Keratinocyte (primary cell): ENCODE measurements around the gene RPUSD4. TPM values are rescaled to one million over a fixed set of nuclear protein-coding genes. Genes with fewer than 3 reads are reported as not detected.
A peak's percentile ranks its signal among the peaks of the same experiment; 100 is the strongest.

Experiments
- DNase-seq: peaks from one replicate; pipeline ENCODE4 v3.0.0-alpha.2; 2011; ENCODE audit warnings: low read depth, missing footprints, low spot score
- FAIRE-seq: peaks from 2 replicates; lab custom pipeline; 2011; peaks lifted over from hg19 to GRCh38; lab: Jason Lieb, UNC
- H2AFZ ChIP-seq: 2 replicates; pipeline ENCODE4 v1.6.0; 2012; ENCODE audit warnings: low read length, control low read depth, inconsistent platforms; ENCODE audit not compliant: control insufficient read depth
- H3K27ac ChIP-seq: 2 replicates; pipeline ENCODE4 v1.5.1; 2011; ENCODE audit warnings: low read length; ENCODE audit not compliant: control insufficient read depth, insufficient read depth
- H3K27me3 ChIP-seq: 3 replicates; pipeline ENCODE4 v1.6.0; 2011; ENCODE audit warnings: low read length; ENCODE audit not compliant: control insufficient read depth, insufficient read depth; ENCODE audit errors: extremely low read depth
- H3K36me3 ChIP-seq, 2 experiments: 2 replicates in 1 of 2; 3 replicates in 1 of 2; pipeline ENCODE4 v1.5.1; 2011; ENCODE audit warnings: low read length in 2 of 2, mild to moderate bottlenecking in 1 of 2; ENCODE audit not compliant: control insufficient read depth in 2 of 2, insufficient read depth in 2 of 2; ENCODE audit errors: extremely low read depth in 1 of 2
- H3K4me1 ChIP-seq: 3 replicates; pipeline ENCODE4 v1.5.1; 2011; ENCODE audit warnings: low read length; ENCODE audit not compliant: control insufficient read depth, insufficient read depth; ENCODE audit errors: extremely low read depth
- H3K4me2 ChIP-seq: 3 replicates; pipeline ENCODE4 v1.6.0; 2011; ENCODE audit warnings: low read depth, low read length; ENCODE audit not compliant: control insufficient read depth, insufficient read depth; ENCODE audit errors: extremely low read depth
- H3K4me3 ChIP-seq, 3 experiments: fragments of 200-600 bp in 1 of 3; sonication (generic) in 1 of 3; 2 replicates in 2 of 3; 3 replicates in 1 of 3; pipeline ENCODE4 v1.5.1; 2011 to 2016; ENCODE audit warnings: low read length in 3 of 3, mild to moderate bottlenecking in 3 of 3, control low read depth in 2 of 3, inconsistent platforms in 1 of 3, low read depth in 1 of 3, mixed read lengths in 1 of 3, mixed run types in 1 of 3, moderate library complexity in 1 of 3; ENCODE audit not compliant: control insufficient read depth in 2 of 3, insufficient read depth in 2 of 3; ENCODE audit errors: extremely low read depth in 1 of 3
- H3K79me2 ChIP-seq: 2 replicates; pipeline ENCODE4 v1.6.0; 2012; ENCODE audit warnings: low read length; ENCODE audit not compliant: control insufficient read depth, insufficient read depth
- H3K9ac ChIP-seq: 3 replicates; pipeline ENCODE4 v1.6.0; 2011; ENCODE audit warnings: low read length; ENCODE audit not compliant: control insufficient read depth, insufficient read depth; ENCODE audit errors: extremely low read depth
- H3K9me1 ChIP-seq: 3 replicates; pipeline ENCODE4 v1.6.0; 2011; ENCODE audit warnings: low read length; ENCODE audit not compliant: control insufficient read depth, insufficient read depth; ENCODE audit errors: extremely low read depth
- H3K9me3 ChIP-seq: 2 replicates; pipeline ENCODE4 v1.5.1; 2012; ENCODE audit warnings: low read depth, low read length; ENCODE audit not compliant: control insufficient read depth
- H4K20me1 ChIP-seq: 3 replicates; pipeline ENCODE4 v1.6.0; 2011; ENCODE audit warnings: low read length; ENCODE audit not compliant: control insufficient read depth, insufficient read depth; ENCODE audit errors: extremely low read depth
- CTCF ChIP-seq, 3 experiments: IDR thresholded peaks in 1 of 3; conservative IDR thresholded peaks in 1 of 3; optimal IDR thresholded peaks in 1 of 3; 2 replicates in 2 of 3; 3 replicates in 1 of 3; pipeline versions ENCODE3 to v1.5.1; 2011; ENCODE audit warnings: low read length in 3 of 3, mild to moderate bottlenecking in 3 of 3, moderate library complexity in 2 of 3, control low read depth in 1 of 3, inconsistent platforms in 1 of 3; ENCODE audit not compliant: insufficient read depth in 2 of 3; ENCODE audit errors: extremely low read depth in 1 of 3
- EZH2 ChIP-seq: IDR thresholded peaks from one replicate; pipeline ENCODE4 v1.6.1; 2012; ENCODE audit warnings: inconsistent platforms, mild to moderate bottlenecking, low read length, moderate library complexity
- dilution Hi-C: fragments of 300-500 bp; cut with MboI; formaldehyde crosslinking; loops from one replicate; pipeline ENCODE4 v1.7.0; 2020; ENCODE audit warnings: low sequenced_read_pairs; ENCODE audit not compliant: extremely low pct_ligation_motif_present
- polyA plus RNA-seq, 5 experiments: library from polyadenylated mRNA; depleted of rRNA in 3 of 5; stranded (reverse) in 3 of 5; stranded (forward) in 1 of 5; unstranded in 1 of 5; fragments of >200 nt; gene quantifications; 1 replicate in 1 of 5; 2 replicates in 3 of 5; 3 replicates in 1 of 5; pipeline versions ENCODE4 v1.2.1 to v1.2.3, GENCODE V29; 2011 to 2012; ENCODE audit warnings: missing spikeins in 2 of 5, low read depth in 1 of 5, low replicate concordance in 1 of 5

Gene RPUSD4
- polyA plus RNA-seq, 1 donor (not counting 4 experiments of a cell fraction or from before 2014, with no cell fraction given) = 23.8 TPM

GRCh38 chr11:126176853-126177470 lies 34.5 kb downstream of the RPUSD4 start:
- DNase-seq (no peak), FAIRE-seq (no peak)
- Histone ChIP-seq H2AFZ (no peak overlapping the region), H3K27me3 (no peaks in the 10 kb centered on the region), H3K9ac (no peak overlapping the region), H3K36me3 (no peaks in the 10 kb centered on the region), H3K4me2 (no peak overlapping the region), H3K9me1 (no peaks in the 10 kb centered on the region), H3K9me3 (no peaks in the 10 kb centered on the region), H4K20me1 (no peaks in the 10 kb centered on the region), H3K4me1 (peaks cover 6% of the 10 kb centered on the region), H3K79me2 (no peaks in the 10 kb centered on the region), H3K4me3 (no peak overlapping the region), H3K27ac (no peak overlapping the region)
- TF ChIP-seq CTCF (optimal IDR thresholded peaks at IDR 0.05 in 1 of 3, IDR thresholded peaks at IDR 0.05 in 1 of 3, conservative IDR thresholded peaks at IDR 0.05 in 1 of 3; ENCODE audit: extremely low read depth in 1 of 3, insufficient read depth in 2 of 3, low read length in 3 of 3) (no peak), EZH2 (no peak)
- dilution Hi-C loops = no loop called here

GRCh38 chr11:126175393-126175792 lies 36.1 kb downstream of the RPUSD4 start:
- FAIRE-seq (no peak), DNase-seq (no peak)
- H3K9me3 ChIP-seq = no peaks in the 10 kb centered on the region
- H4K20me1 ChIP-seq = no peaks in the 10 kb centered on the region
- H3K36me3 ChIP-seq = no peaks in the 10 kb centered on the region
- no peak overlapping the region for H3K4me3 ChIP-seq
- peak overlapping the region; percentile 34 for H2AFZ ChIP-seq
- peak overlapping the region; percentile 16 for H3K4me2 ChIP-seq
- H3K79me2 ChIP-seq = no peaks in the 10 kb centered on the region
- dilution Hi-C loops = no loop called here
- no peaks in the 10 kb centered on the region for H3K27me3 ChIP-seq
- H3K27ac ChIP-seq = no peak overlapping the region
- H3K9me1 ChIP-seq = no peaks in the 10 kb centered on the region
- H3K4me1 ChIP-seq = peaks cover 6% of the 10 kb centered on the region
- TF ChIP-seq EZH2 = no peak
- TF ChIP-seq CTCF (optimal IDR thresholded peaks at IDR 0.05 in 1 of 3, IDR thresholded peaks at IDR 0.05 in 1 of 3, conservative IDR thresholded peaks at IDR 0.05 in 1 of 3; ENCODE audit: extremely low read depth in 1 of 3, insufficient read depth in 2 of 3, low read length in 3 of 3) = no peak
- no peak overlapping the region for H3K9ac ChIP-seq
